K562 (cell line): ENCODE data around the gene STS.

Experiments
- EGR1 ChIP-seq: fragments of 450-650 bp; conservative IDR thresholded peaks from 2 replicates; pipeline ENCODE4 v1.6.1; 2017; ENCODE audit warnings: mild to moderate bottlenecking
- ETS1 ChIP-seq: conservative IDR thresholded peaks from 2 replicates; pipeline ENCODE4 v1.6.1; 2011; ENCODE audit warnings: low read depth, mild to moderate bottlenecking, low read length; ENCODE audit not compliant: control insufficient read depth
- KDM1A ChIP-seq, 2 experiments: fragments of 450-650 bp; IDR thresholded peaks; 2 replicates each; pipeline ENCODE4 v1.6.1; 2016; ENCODE audit warnings: mild to moderate bottlenecking in 2 of 2
- POLR2A ChIP-seq: fragments of 450-650 bp; conservative IDR thresholded peaks from 2 replicates; pipeline ENCODE4 v1.6.1; 2016
- PRDM10 ChIP-seq: fragments of 450-650 bp; IDR thresholded peaks from 2 replicates; pipeline ENCODE4 v1.6.1; 2018; ENCODE audit not compliant: partially characterized antibody
- ZBTB11 ChIP-seq, 3 experiments: fragments of 200-800 bp in 1 of 3; fragments of 250-450 bp in 1 of 3; fragments of 450-650 bp in 1 of 3; sonication (Bioruptor Pico) in 1 of 3; sonication (Bioruptor generic) in 1 of 3; formaldehyde crosslinking in 1 of 3; IDR thresholded peaks; 2 replicates each; pipeline versions ENCODE4 v1.6.1 to v1.8.0; 2016 to 2022; ENCODE audit warnings: mild to moderate bottlenecking in 2 of 3, missing genetic modification characterization in 2 of 3, missing compliant biosample characterization in 1 of 3, moderate library complexity in 1 of 3
- ZNF12 ChIP-seq: sonication (generic); formaldehyde crosslinking; IDR thresholded peaks from 2 replicates; pipeline ENCODE4 v1.4.0; 2020; ENCODE audit warnings: mild to moderate bottlenecking, missing genetic modification reagents

GRCh38 chrX:7131621-7132020 lies 15.9 kb upstream of the STS start:
- TF ChIP-seq ETS1, result no peak
- TF ChIP-seq KDM1A (IDR thresholded peaks at IDR 0.05), result no peak
- no peak for TF ChIP-seq ZBTB11 (CRISPR knock-in tag; IDR thresholded peaks at IDR 0.05)
- no peak for TF ChIP-seq PRDM10
- TF ChIP-seq ZNF12 (CRISPR knock-in tag), result no peak
- no peak for TF ChIP-seq POLR2A
- no peak for TF ChIP-seq EGR1
